DND-41 (cell line): ENCODE measurements around the gene IQSEC1.

Experiments
- CTCF ChIP-seq: IDR thresholded peaks from 2 replicates; pipeline ENCODE4 v1.5.1; 2012; ENCODE audit warnings: borderline replicate concordance, low read length, moderate library complexity, mild to moderate bottlenecking; ENCODE audit not compliant: poor library complexity, severe bottlenecking; ENCODE audit errors: extremely low read depth
- EZH2 ChIP-seq: IDR thresholded peaks from 3 replicates; pipeline ENCODE4 v1.6.1; 2012; ENCODE audit warnings: borderline replicate concordance, low read depth, mild to moderate bottlenecking, moderate library complexity, low read length, inconsistent platforms; ENCODE audit not compliant: severe bottlenecking

- TF ChIP-seq CTCF (no peak), EZH2 (no peak)
Measured at GRCh38 chr3:12996181-12996506, 77.1 kb downstream of the IQSEC1 start.
